ENCODE measurements around the gene PPP2R2B. TPM values are rescaled to one million over a fixed set of nuclear protein-coding genes. Genes with fewer than 3 reads are reported as not detected.

PPP2R2B gene
- total RNA-seq, 4 donors from 2014 or later = 1.2 to 2.9 (median 1.9) TPM

DNA sequence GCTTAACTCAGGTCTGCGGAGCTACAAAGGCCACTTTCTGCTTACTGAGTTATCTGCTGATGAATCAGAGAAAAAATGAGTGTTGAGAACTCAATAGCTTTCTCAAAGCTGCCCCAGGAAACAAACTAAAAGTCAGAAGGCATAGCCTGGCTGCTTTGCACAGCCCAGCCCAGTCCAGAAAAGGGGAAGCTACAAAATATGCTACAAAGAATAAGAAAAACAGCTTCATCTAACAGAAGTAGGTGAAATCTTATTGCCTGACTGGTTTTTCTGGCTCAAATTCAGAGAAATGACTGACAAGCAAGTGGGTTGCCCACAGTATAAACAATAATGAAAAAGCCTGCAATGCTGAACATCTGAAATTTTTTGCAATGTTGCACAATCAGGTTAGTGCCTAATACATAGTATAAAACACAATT lies 156.2 kb downstream of the PPP2R2B start:
- no peaks in the 10 kb centered on the region for H3K4me1 ChIP-seq
- H3K4me3 ChIP-seq = no peak overlapping the region
- TF ChIP-seq, protein P1, sequence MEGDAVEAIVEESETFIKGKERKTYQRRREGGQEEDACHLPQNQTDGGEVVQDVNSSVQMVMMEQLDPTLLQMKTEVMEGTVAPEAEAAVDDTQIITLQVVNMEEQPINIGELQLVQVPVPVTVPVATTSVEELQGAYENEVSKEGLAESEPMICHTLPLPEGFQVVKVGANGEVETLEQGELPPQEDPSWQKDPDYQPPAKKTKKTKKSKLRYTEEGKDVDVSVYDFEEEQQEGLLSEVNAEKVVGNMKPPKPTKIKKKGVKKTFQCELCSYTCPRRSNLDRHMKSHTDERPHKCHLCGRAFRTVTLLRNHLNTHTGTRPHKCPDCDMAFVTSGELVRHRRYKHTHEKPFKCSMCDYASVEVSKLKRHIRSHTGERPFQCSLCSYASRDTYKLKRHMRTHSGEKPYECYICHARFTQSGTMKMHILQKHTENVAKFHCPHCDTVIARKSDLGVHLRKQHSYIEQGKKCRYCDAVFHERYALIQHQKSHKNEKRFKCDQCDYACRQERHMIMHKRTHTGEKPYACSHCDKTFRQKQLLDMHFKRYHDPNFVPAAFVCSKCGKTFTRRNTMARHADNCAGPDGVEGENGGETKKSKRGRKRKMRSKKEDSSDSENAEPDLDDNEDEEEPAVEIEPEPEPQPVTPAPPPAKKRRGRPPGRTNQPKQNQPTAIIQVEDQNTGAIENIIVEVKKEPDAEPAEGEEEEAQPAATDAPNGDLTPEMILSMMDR (IDR thresholded peaks at IDR 0.05) = no peak
- no peak for TF ChIP-seq POLR2A (IDR thresholded peaks at IDR 0.05)

GRCh38 chr5:146721073-146721815 lies 157.3 kb downstream of the PPP2R2B start:
- DNase-seq = no peak
- Histone ChIP-seq H3K4me1 (no peaks in the 10 kb centered on the region), H3K27ac (no peak overlapping the region), H3K27me3 (no peaks in the 10 kb centered on the region), H3K36me3 (no peaks in the 10 kb centered on the region), H3K9me3 (no peaks in the 10 kb centered on the region), H3K4me3 (no peak overlapping the region)
- TF ChIP-seq, protein P1 (IDR thresholded peaks at IDR 0.05) = no peak
- no peak for TF ChIP-seq POLR2A (IDR thresholded peaks at IDR 0.05)

More for the DNA sequence above, 156.2 kb downstream of the PPP2R2B start:
- no peak for DNase-seq
- Histone ChIP-seq H3K36me3 (no peaks in the 10 kb centered on the region), H3K27ac (no peak overlapping the region), H3K27me3 (no peaks in the 10 kb centered on the region), H3K9me3 (no peaks in the 10 kb centered on the region)

GRCh38 chr5:146720107-146720506 lies 158.4 kb downstream of the PPP2R2B start:
- TF ChIP-seq, protein P1 (IDR thresholded peaks at IDR 0.05) = no peak
- TF ChIP-seq POLR2A (IDR thresholded peaks at IDR 0.05) = no peak
- Histone ChIP-seq H3K27ac (no peak overlapping the region), H3K4me3 (no peak overlapping the region), H3K4me1 (no peaks in the 10 kb centered on the region), H3K9me3 (no peaks in the 10 kb centered on the region), H3K27me3 (no peaks in the 10 kb centered on the region), H3K36me3 (no peaks in the 10 kb centered on the region)
- no peak for DNase-seq

DNA sequence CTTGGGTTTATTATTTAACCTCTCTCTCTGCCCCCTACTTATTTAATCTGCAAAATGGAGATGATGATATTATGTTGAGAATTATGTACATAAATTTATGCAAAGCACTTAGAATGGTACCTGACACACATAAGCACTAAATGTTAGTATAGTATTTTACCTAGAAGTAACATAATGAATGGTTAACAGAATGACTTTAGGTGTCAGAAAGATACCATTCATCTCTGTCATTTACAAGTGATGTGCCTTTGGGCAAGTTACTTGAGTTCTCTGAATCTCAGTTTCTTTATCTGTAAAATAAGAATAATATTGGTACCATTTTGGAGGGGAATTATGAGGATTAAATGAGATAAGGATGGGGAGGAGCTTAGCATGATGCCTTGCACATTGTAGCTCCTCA lies 159.4 kb downstream of the PPP2R2B start:
- Histone ChIP-seq H3K27me3 (no peaks in the 10 kb centered on the region), H3K27ac (no peak overlapping the region), H3K4me1 (no peaks in the 10 kb centered on the region), H3K36me3 (no peaks in the 10 kb centered on the region), H3K9me3 (no peaks in the 10 kb centered on the region), H3K4me3 (no peak overlapping the region)
- no peak for TF ChIP-seq POLR2A (IDR thresholded peaks at IDR 0.05)
- TF ChIP-seq, protein P1 (IDR thresholded peaks at IDR 0.05) = no peak
- no peak for DNase-seq

GRCh38 chr5:146718609-146719008 lies 159.9 kb downstream of the PPP2R2B start:
- H3K4me3 ChIP-seq = no peak overlapping the region
- no peak overlapping the region for H3K27ac ChIP-seq
- DNase-seq = no peak
- H3K36me3 ChIP-seq = no peaks in the 10 kb centered on the region
- H3K9me3 ChIP-seq = no peaks in the 10 kb centered on the region
- no peaks in the 10 kb centered on the region for H3K27me3 ChIP-seq
- no peak for TF ChIP-seq POLR2A (IDR thresholded peaks at IDR 0.05)
- TF ChIP-seq, protein P1 (IDR thresholded peaks at IDR 0.05) = no peak
- no peaks in the 10 kb centered on the region for H3K4me1 ChIP-seq

All from Peyer's patch (tissue), 4 donors.